ENCODE data around the gene ADH1C.

The ADH1C gene

GRCh38 chr4:99352602-99353537 is at the start of gene ADH1C:
TSS of gene ADH1C (minus strand) at chr4:99352746. CDS start at chr4:99352675, 71 bp downstream.
- H3K4me3 ChIP-seq = no peak within 1 kb of the TSS
- no peak within 1 kb of the TSS for H3K9ac ChIP-seq
- no peaks in the 10 kb centered on the region for H4K20me1 ChIP-seq
- H3K4me2 ChIP-seq = no peak within 1 kb of the TSS
- TF ChIP-seq Cebpa-rat (IDR thresholded peaks at IDR 0.05) = no peak
- H3K36me3 ChIP-seq = no peaks in the 10 kb centered on the region
- no peaks in the 10 kb centered on the region for H3K9me3 ChIP-seq
- no peaks in the 10 kb centered on the region for H3K4me1 ChIP-seq
- no peaks in the 10 kb centered on the region for H3K27me3 ChIP-seq
- H3K27ac ChIP-seq = no peak within 1 kb of the TSS

DNA sequence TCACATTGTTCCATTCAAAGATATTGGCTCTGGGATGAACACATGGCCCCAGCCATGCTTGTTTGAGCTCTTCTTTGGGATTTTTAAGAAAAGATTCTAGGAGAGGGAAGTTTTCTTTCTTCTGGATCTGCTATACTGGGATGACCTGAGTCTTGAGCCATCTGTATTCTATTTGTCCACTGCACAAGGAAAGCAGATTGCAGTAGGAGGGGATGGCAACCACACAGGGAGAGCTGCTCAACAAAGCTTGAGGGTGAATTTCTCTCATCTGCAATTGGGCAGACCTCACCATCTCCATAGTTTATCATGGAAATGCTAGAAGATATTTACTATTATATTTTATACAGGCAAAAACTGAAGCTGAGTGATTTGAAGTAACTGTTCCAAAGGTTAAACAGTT is 48.3 kb upstream of the ADH1C start:
- no peak for TF ChIP-seq Cebpa-rat (IDR thresholded peaks at IDR 0.05)
- Histone ChIP-seq H3K9me3 (no peaks in the 10 kb centered on the region), H3K36me3 (no peaks in the 10 kb centered on the region), H3K4me1 (no peaks in the 10 kb centered on the region), H3K4me2 (no peak overlapping the region), H3K27ac (no peak overlapping the region), H3K9ac (no peak overlapping the region), H4K20me1 (no peaks in the 10 kb centered on the region), H3K27me3 (no peaks in the 10 kb centered on the region), H3K4me3 (no peak overlapping the region)

DNA sequence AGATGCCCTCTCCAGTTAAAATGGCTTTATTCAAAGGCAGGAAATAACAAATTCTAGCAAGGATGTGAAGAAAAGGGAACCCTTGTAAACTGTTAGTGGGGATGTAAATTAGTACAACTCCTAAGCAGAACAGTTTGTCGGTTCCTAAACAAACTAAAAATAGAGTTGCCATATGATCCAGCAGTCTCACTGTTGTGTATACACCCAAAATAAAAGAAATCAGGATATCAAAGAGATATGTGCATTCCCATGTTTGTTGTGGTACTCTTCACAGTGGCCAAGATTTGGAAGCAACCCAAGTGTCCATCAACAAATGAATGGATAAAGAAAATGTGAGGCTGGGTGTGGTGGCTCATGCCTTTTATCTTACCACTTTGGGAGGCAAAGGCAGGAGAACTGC is 46.5 kb upstream of the ADH1C start:
- Histone ChIP-seq H3K4me3 (no peak overlapping the region), H3K4me2 (no peak overlapping the region), H3K36me3 (no peaks in the 10 kb centered on the region), H3K9me3 (no peaks in the 10 kb centered on the region), H3K9ac (no peak overlapping the region), H4K20me1 (no peaks in the 10 kb centered on the region), H3K27ac (no peak overlapping the region), H3K27me3 (no peaks in the 10 kb centered on the region), H3K4me1 (no peaks in the 10 kb centered on the region)
- no peak for TF ChIP-seq Cebpa-rat (IDR thresholded peaks at IDR 0.05)

- no peak overlapping the region for H3K27ac ChIP-seq
- H3K9me3 ChIP-seq = peaks cover 7% of the 10 kb centered on the region; the same call in 1 of the 2 replicates
- H3K4me2 ChIP-seq = no peak overlapping the region
- no peak overlapping the region for H3K9ac ChIP-seq
- H3K4me1 ChIP-seq = no peaks in the 10 kb centered on the region
- H4K20me1 ChIP-seq = no peaks in the 10 kb centered on the region
- no peak for TF ChIP-seq Cebpa-rat (IDR thresholded peaks at IDR 0.05)
- H3K27me3 ChIP-seq = no peaks in the 10 kb centered on the region
- no peak overlapping the region for H3K4me3 ChIP-seq
- no peaks in the 10 kb centered on the region for H3K36me3 ChIP-seq
Measured at GRCh38 chr4:99395595-99396364, 43.2 kb upstream of the ADH1C start.

DNA sequence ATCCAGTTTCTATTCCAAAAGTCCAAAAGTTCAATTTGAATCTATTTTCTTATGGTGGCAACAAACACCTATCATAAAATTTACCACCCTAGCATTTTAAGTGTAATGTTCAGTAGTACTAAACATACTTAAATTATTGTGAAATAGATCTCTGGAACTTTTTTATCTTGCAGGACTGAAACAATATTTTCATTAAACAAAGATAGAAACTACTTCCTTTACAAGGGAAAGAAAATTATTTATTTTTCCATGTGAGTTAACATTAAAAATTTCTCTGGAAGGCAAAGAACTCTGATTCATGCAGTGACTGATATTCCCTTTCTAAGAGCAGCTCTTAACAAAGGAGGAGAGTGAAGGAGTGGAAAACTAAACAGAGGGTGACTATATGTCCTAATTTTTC is 42.4 kb upstream of the ADH1C start:
- peaks cover 10% of the 10 kb centered on the region; the same call in 1 of the 2 replicates for H3K9me3 ChIP-seq
- no peaks in the 10 kb centered on the region for H4K20me1 ChIP-seq
- H3K4me2 ChIP-seq = no peak overlapping the region
- no peak overlapping the region for H3K4me3 ChIP-seq
- TF ChIP-seq Cebpa-rat (IDR thresholded peaks at IDR 0.05) = no peak
- H3K9ac ChIP-seq = no peak overlapping the region
- no peaks in the 10 kb centered on the region for H3K4me1 ChIP-seq
- no peak overlapping the region for H3K27ac ChIP-seq
- no peaks in the 10 kb centered on the region for H3K36me3 ChIP-seq
- H3K27me3 ChIP-seq = no peaks in the 10 kb centered on the region

- H3K4me2 ChIP-seq = no peak overlapping the region
- no peak overlapping the region for H3K27ac ChIP-seq
- H3K36me3 ChIP-seq = no peaks in the 10 kb centered on the region
- peaks cover 10% of the 10 kb centered on the region; the same call in 1 of the 2 replicates for H3K9me3 ChIP-seq
- H3K4me3 ChIP-seq = no peak overlapping the region
- H3K4me1 ChIP-seq = no peaks in the 10 kb centered on the region
- no peaks in the 10 kb centered on the region for H3K27me3 ChIP-seq
- no peaks in the 10 kb centered on the region for H4K20me1 ChIP-seq
- no peak overlapping the region for H3K9ac ChIP-seq
- no peak for TF ChIP-seq Cebpa-rat (IDR thresholded peaks at IDR 0.05)
Measured at GRCh38 chr4:99390055-99390454, 37.5 kb upstream of the ADH1C start.

DNA sequence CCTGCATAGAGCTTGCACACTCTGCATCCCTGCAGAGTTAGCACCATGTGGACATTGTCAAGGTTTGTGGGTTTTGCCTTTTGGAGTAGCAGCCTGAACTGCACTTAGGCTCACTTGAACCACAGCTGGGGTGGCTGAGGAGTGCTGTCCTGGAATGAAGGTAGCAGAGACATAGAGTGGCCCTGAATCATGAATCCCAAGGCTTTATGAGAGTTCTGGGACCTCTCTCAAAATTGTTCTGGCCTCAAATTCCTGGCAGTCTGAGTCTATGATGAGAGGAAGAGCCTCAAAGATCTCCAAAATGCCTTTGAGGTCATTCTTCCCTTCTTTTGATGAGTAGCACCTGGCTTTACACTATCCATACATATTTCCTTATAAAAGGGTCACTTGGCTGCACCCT is 37.1 kb upstream of the ADH1C start:
- Histone ChIP-seq H3K4me2 (no peak overlapping the region), H3K4me3 (no peak overlapping the region), H3K9me3 (peaks cover 10% of the 10 kb centered on the region; the same call in 1 of the 2 replicates), H4K20me1 (no peaks in the 10 kb centered on the region), H3K27me3 (no peaks in the 10 kb centered on the region), H3K9ac (no peak overlapping the region), H3K36me3 (no peaks in the 10 kb centered on the region), H3K4me1 (no peaks in the 10 kb centered on the region), H3K27ac (no peak overlapping the region)
- TF ChIP-seq Cebpa-rat (IDR thresholded peaks at IDR 0.05) = no peak

GRCh38 chr4:99383833-99384392 is 31.4 kb upstream of the ADH1C start:
- no peak overlapping the region for H3K4me2 ChIP-seq
- no peak overlapping the region for H3K9ac ChIP-seq
- no peaks in the 10 kb centered on the region for H3K36me3 ChIP-seq
- no peaks in the 10 kb centered on the region for H3K27me3 ChIP-seq
- H3K4me3 ChIP-seq = no peak overlapping the region
- no peak for TF ChIP-seq Cebpa-rat (IDR thresholded peaks at IDR 0.05)
- no peaks in the 10 kb centered on the region for H3K9me3 ChIP-seq
- no peaks in the 10 kb centered on the region for H4K20me1 ChIP-seq
- no peak overlapping the region for H3K27ac ChIP-seq
- peaks cover 6% of the 10 kb centered on the region for H3K4me1 ChIP-seq

GRCh38 chr4:99383399-99383798 is 30.9 kb upstream of the ADH1C start:
- TF ChIP-seq Cebpa-rat (IDR thresholded peaks at IDR 0.05) = no peak
- H3K9ac ChIP-seq = no peak overlapping the region
- H3K27me3 ChIP-seq = no peaks in the 10 kb centered on the region
- H3K9me3 ChIP-seq = no peaks in the 10 kb centered on the region
- no peak overlapping the region for H3K4me3 ChIP-seq
- no peaks in the 10 kb centered on the region for H3K36me3 ChIP-seq
- H4K20me1 ChIP-seq = no peaks in the 10 kb centered on the region
- H3K27ac ChIP-seq = no peak overlapping the region
- H3K4me2 ChIP-seq = no peak overlapping the region
- peaks cover 6% of the 10 kb centered on the region for H3K4me1 ChIP-seq

Measured in BLaER1 (cell line).